Left ventricle myocardium inferior (tissue), 1 donor: Measurements from ENCODE around the gene RNF13. TPM values are rescaled to one million over a fixed set of nuclear protein-coding genes. Genes with fewer than 3 reads are reported as not detected.

ENCODE experiments used
- DNase-seq: peaks from one replicate; pipeline ENCODE4 v3.0.0-alpha.2; 2020
- H3K27ac ChIP-seq: fragments of 200-600 bp; replicated peaks from 2 replicates; pipeline ENCODE4 v1.8.0; 2021
- H3K27me3 ChIP-seq: fragments of 200-600 bp; 2 replicates; pipeline ENCODE4 v1.8.0; 2021; ENCODE audit warnings: low read depth
- H3K36me3 ChIP-seq: fragments of 200-600 bp; 2 replicates; pipeline ENCODE4 v1.8.0; 2021
- H3K4me1 ChIP-seq: fragments of 200-600 bp; 2 replicates; pipeline ENCODE4 v1.8.0; 2021
- H3K4me3 ChIP-seq: fragments of 200-600 bp; 2 replicates; pipeline ENCODE4 v1.8.0; 2021; ENCODE audit warnings: mild to moderate bottlenecking, moderate library complexity
- H3K9me3 ChIP-seq: fragments of 200-600 bp; replicated peaks from 2 replicates; pipeline ENCODE4 v1.8.0; 2021
- intact Hi-C: fragments of 100-400 bp; cut with micrococcal nuclease; formaldehyde crosslinking; loops from one replicate; pipeline ENCODE4 v1.11.0; 2022
- total RNA-seq: library from RNA; stranded (reverse); fragmentation: NEBNext Ultra II Directional; extraction: Animal tissue kit (Norgen Biotek cat#: 25700); gene quantifications from one replicate; pipeline ENCODE4 v1.2.1, GENCODE V29; 2021
- TF ChIP-seq, protein P1 (sequence below): fragments of 200-600 bp; IDR thresholded peaks from 2 replicates; pipeline ENCODE4 v1.8.0; 2021; ENCODE audit warnings: antibody characterized with exemption, mild to moderate bottlenecking, borderline replicate concordance
- donor health status: DM: no; HTN: yes; CAD: no; lungs with severe emphysema.

RNF13 gene
- total RNA-seq, 1 donor from 2014 or later: 47.7 TPM

DNA sequence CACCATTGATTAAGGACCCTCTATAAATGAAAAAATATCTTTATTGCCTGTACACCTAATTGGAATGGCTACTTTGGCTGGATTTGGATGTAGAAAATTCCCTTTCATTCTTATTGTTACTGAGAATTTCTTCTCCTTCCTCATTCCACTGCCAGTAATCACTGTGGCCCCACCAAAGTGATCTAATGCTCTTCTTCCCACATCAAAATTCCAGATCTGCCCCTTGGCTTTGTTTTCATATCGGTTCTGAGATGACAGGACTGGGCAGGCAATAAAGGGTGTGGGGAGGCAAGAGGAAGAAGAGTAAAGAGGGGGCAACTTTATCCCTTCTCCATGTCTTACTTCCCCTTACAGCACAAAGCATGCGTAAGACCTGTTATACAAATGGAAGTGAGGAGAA lies 22.7 kb upstream of the RNF13 start:
- Histone ChIP-seq H3K9me3 (no peaks in the 10 kb centered on the region), H3K27me3 (peaks cover 20% of the 10 kb centered on the region), H3K4me1 (no peaks in the 10 kb centered on the region), H3K36me3 (no peaks in the 10 kb centered on the region), H3K4me3 (no peak overlapping the region), H3K27ac (no peak overlapping the region)
- intact Hi-C loops: no loop called here
- DNase-seq: no peak
- TF ChIP-seq, protein P1, sequence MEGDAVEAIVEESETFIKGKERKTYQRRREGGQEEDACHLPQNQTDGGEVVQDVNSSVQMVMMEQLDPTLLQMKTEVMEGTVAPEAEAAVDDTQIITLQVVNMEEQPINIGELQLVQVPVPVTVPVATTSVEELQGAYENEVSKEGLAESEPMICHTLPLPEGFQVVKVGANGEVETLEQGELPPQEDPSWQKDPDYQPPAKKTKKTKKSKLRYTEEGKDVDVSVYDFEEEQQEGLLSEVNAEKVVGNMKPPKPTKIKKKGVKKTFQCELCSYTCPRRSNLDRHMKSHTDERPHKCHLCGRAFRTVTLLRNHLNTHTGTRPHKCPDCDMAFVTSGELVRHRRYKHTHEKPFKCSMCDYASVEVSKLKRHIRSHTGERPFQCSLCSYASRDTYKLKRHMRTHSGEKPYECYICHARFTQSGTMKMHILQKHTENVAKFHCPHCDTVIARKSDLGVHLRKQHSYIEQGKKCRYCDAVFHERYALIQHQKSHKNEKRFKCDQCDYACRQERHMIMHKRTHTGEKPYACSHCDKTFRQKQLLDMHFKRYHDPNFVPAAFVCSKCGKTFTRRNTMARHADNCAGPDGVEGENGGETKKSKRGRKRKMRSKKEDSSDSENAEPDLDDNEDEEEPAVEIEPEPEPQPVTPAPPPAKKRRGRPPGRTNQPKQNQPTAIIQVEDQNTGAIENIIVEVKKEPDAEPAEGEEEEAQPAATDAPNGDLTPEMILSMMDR: no peak

DNA sequence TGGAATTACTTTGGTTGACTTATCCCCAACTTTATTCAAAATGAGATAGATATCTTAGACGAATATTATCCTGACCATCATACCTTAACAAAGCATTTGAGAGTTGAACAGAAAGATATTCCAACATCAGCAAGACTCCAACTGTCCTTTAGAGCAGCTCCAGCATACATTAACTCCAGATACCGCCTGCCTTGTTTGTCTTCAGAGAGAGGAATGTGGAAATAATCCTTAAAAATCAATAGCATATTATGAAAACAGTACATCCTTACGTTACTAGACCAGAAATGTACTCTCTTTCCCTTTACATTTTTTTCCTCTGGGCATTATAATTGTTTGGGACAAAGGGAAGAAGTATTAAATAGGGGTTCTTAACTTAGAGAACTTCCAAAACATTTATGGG lies 22.3 kb upstream of the RNF13 start:
- Histone ChIP-seq H3K36me3 (no peaks in the 10 kb centered on the region), H3K27me3 (peaks cover 20% of the 10 kb centered on the region), H3K4me1 (no peaks in the 10 kb centered on the region), H3K9me3 (no peaks in the 10 kb centered on the region), H3K27ac (no peak overlapping the region), H3K4me3 (no peak overlapping the region)
- DNase-seq: no peak
- TF ChIP-seq, protein P1: no peak
- intact Hi-C loops: no loop called here

DNA sequence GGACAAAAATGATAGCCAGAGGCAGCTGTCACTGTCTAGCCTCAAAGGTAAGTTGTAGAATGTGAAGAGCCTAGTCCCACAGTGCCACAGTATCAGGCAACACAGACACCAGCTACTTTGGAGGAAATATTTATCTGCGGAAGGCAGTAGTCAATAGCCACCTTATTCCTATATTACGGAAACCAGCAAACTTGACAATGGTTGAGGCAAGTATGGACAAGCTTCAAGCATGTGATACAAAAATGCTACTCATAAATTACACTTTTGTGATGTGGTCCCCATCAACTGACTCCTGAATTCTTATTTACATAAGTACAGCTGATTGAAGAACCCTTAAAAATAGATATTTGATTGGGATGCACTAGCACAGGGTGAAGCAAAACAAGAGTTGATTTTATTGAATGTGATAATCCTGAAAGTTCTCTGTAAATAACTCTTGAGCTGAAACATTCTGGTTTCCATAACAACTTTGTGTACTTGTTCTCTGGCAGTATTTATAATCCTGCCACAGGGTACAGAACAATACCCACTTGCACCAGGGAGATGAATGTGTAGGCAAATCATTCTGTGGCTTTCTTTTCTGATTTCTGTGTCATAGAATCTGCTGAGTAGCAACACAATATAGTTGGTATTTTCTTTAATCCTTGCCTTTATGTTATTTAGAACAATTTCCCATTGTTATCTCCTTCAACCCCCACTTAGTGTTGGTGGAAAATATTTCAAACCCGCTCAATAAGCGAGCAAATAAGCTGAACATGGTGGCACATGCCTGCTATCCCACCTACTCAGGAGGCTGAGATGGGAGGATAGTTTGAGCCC lies 20.4 kb upstream of the RNF13 start, which contains the start of gene ANKUB1:
TSS of gene ANKUB1 (minus strand) at position 103 of the 819 bp plus-strand sequence. CDS start 188 bp downstream, outside the sequence.
- Histone ChIP-seq H3K36me3 (no peaks in the 10 kb centered on the region), H3K9me3 (no peaks in the 10 kb centered on the region), H3K4me1 (no peaks in the 10 kb centered on the region), H3K4me3 (no peak within 1 kb of the TSS), H3K27me3 (peaks cover 20% of the 10 kb centered on the region), H3K27ac (no peak within 1 kb of the TSS)
- TF ChIP-seq, protein P1: no peak
- intact Hi-C loops: no loop called here
- no peak for DNase-seq

DNA sequence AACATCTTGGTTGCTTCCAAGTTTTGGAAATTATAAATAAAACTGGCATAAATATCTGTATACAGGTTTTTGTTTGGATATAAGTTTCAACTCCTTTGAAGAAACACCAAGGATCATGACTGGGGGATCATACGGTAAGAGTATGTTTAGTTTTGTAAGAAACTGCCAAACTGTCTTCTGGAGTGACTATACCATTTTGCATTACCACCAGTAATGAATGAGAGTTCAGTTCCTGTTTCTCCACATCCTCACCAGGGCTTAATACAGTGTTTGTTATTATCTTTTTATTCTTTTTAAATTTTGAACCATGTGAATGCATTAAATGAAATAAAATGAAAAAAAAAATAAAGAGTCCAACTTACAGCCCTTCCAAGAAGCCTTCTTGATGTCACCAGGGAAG lies 17.0 kb upstream of the RNF13 start:
- H3K4me1 ChIP-seq: no peaks in the 10 kb centered on the region
- TF ChIP-seq, protein P1: no peak
- intact Hi-C loops: no loop called here
- no peak for DNase-seq
- H3K9me3 ChIP-seq: peaks cover 5% of the 10 kb centered on the region
- H3K27me3 ChIP-seq: peaks cover 2% of the 10 kb centered on the region
- H3K4me3 ChIP-seq: no peak overlapping the region
- no peak overlapping the region for H3K27ac ChIP-seq
- H3K36me3 ChIP-seq: no peaks in the 10 kb centered on the region

DNA sequence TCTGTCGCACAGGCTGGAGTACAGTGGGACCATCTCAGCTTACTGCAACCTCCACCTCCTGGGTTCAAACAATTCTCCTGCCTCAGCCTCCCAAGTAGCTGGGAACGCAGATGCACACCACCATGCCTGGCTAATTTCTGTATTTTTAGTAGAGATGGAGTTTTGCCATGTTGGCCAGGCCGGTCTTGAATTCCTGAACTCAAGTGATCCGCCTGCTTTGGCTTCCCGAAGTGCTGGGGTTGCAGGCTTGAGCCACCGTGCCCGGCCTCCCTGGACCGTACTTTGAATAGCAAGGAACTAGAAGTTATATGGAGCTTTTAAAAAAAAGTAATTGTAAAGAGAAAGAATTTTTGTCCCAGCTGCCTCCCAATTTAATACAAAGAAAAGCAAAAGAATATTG lies 12.3 kb upstream of the RNF13 start:
- Histone ChIP-seq H3K27me3 (no peaks in the 10 kb centered on the region), H3K9me3 (peaks cover 5% of the 10 kb centered on the region), H3K4me3 (no peak overlapping the region), H3K4me1 (no peaks in the 10 kb centered on the region), H3K27ac (no peak overlapping the region), H3K36me3 (no peaks in the 10 kb centered on the region)
- no peak for DNase-seq
- intact Hi-C loops: no loop called here
- TF ChIP-seq, protein P1: no peak
